Body of pancreas (tissue), 4 donors: ENCODE results near the gene ADGRL1. TPM values are rescaled to one million over a fixed set of nuclear protein-coding genes. Genes with fewer than 3 reads are reported as not detected.
A peak's percentile ranks its signal among the peaks of the same experiment; 100 is the strongest.

Experiments used
- ATAC-seq: fragments of 150-250 bp; one replicate; pipeline ENCODE4 v1.9.1; 2016
- DNase-seq, 4 donors: peaks; one replicate each; pipeline ENCODE4 v3.0.0-alpha.2; 2019
- H3K27ac ChIP-seq, 4 donors: fragments of 200-600 bp; sonication (generic); 1 replicate in 3 of 4; 2 replicates in 1 of 4; pipeline versions ENCODE4 v1.5.1 to v1.6.1; 2016 to 2019; ENCODE audit warnings: mild to moderate bottlenecking in 1 of 4, mixed read lengths in 1 of 4, moderate library complexity in 1 of 4
- H3K27me3 ChIP-seq, 2 donors: fragments of 200-600 bp; sonication (generic); one replicate each; pipeline ENCODE4 v1.6.0; 2016; ENCODE audit warnings: mild to moderate bottlenecking in 1 of 2
- H3K36me3 ChIP-seq, 2 donors: fragments of 200-600 bp; sonication (generic); replicated peaks in 1 of 2; 2 replicates each; pipeline ENCODE4 v1.5.1; 2016; ENCODE audit warnings: low read depth in 2 of 2; ENCODE audit not compliant: insufficient read depth in 1 of 2
- H3K4me1 ChIP-seq: fragments of 200-600 bp; sonication (generic); one replicate; pipeline ENCODE4 v1.6.0; 2016
- H3K4me3 ChIP-seq, 2 donors: fragments of 200-600 bp; sonication (generic); 1 replicate in 1 of 2; 2 replicates in 1 of 2; pipeline ENCODE4 v1.5.1; 2016 to 2019
- H3K9me3 ChIP-seq, 3 donors: fragments of 200-600 bp; sonication (generic); 1 replicate in 2 of 3; 2 replicates in 1 of 3; pipeline ENCODE4 v1.5.1; 2016
- CTCF ChIP-seq, 7 experiments: fragments of 450-650 bp in 4 of 7; fragments of 200-600 bp in 3 of 7; sonication (generic) in 3 of 7; IDR thresholded peaks; one replicate each; pipeline ENCODE4 v1.5.1; 2016 to 2019; ENCODE audit warnings: antibody characterized with exemption in 7 of 7
- POLR2A ChIP-seq, 3 donors: fragments of 450-650 bp; IDR thresholded peaks; one replicate each; pipeline ENCODE4 v1.6.1; 2016; ENCODE audit warnings: antibody characterized with exemption in 3 of 3, mild to moderate bottlenecking in 2 of 3
- WGBS, 2 donors: methylation state at CpG; one replicate each; pipeline ENCODE4 v1.1.5; 2017; 5-methylcytosine and 5-hydroxymethylcytosine counted together
- intact Hi-C: fragments of 100-400 bp; cut with DNase I; formaldehyde crosslinking; loops from one replicate; pipeline ENCODE4 v1.15.1; 2023
- total RNA-seq, 2 donors: library from RNA; depleted of rRNA; stranded (reverse); fragments of >200 nt; gene quantifications; one replicate each; pipeline ENCODE4 v1.1.0, GENCODE V29; 2016

The ADGRL1 gene
- total RNA-seq, 2 donors from 2014 or later: 12.5 to 16.5 TPM

GRCh38 chr19:14127176-14127575, 78.8 kb downstream of the ADGRL1 start:
- DNase-seq (peak in 1 of 4 donors; percentile 53), ATAC-seq (no peak)
- TF ChIP-seq CTCF (IDR thresholded peaks at IDR 0.05): no peak
- no peak for TF ChIP-seq POLR2A (IDR thresholded peaks at IDR 0.05)
- intact Hi-C loops: no loop called here
- Histone ChIP-seq H3K4me1 (peaks cover 9% of the 10 kb centered on the region), H3K27me3 (no peaks in the 10 kb centered on the region), H3K36me3 (no peaks in the 10 kb centered on the region), H3K9me3 (no peaks in the 10 kb centered on the region), H3K27ac (no peak overlapping the region), H3K4me3 (no peak overlapping the region)
- 59 to 69% methylated on average over 7 to 8 of the region's 8 CpGs for WGBS, 2 donors

- TF ChIP-seq CTCF (IDR thresholded peaks at IDR 0.05) (no peak), POLR2A (IDR thresholded peaks at IDR 0.05) (no peak)
- H3K27ac ChIP-seq: no peak overlapping the region
- no peaks in the 10 kb centered on the region for H3K9me3 ChIP-seq
- H3K4me3 ChIP-seq: no peak overlapping the region
- H3K4me1 ChIP-seq: peaks cover 21% of the 10 kb centered on the region
- ATAC-seq: no peak
- WGBS, 2 donors: 87 to 94% methylated on average over 6 of the region's 6 CpGs
- H3K27me3 ChIP-seq: no peaks in the 10 kb centered on the region
- no peaks in the 10 kb centered on the region for H3K36me3 ChIP-seq
- intact Hi-C loops: no loop called here
- no peak for DNase-seq
Measured at GRCh38 chr19:14122924-14123323, 83.0 kb downstream of the ADGRL1 start.

DNA sequence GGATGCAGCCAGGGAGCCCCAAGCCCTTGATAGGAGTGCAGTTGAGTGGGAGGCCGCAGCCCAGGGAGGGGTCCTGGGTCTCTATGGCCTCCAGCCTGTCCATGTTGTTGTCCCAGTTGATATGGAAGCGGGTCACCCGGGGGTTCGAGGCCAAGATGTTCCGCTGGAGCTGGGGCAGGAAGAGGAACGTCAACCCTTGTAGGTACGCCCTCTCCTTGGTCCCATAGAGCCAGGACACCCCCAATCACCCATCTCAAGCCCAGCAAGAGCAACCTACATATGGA, 85.5 kb downstream of the ADGRL1 start:
- Histone ChIP-seq H3K36me3 (no peaks in the 10 kb centered on the region), H3K27me3 (no peaks in the 10 kb centered on the region), H3K4me3 (no peak overlapping the region), H3K27ac (peak overlapping the region in 1 of 4 donors; percentile 96), H3K4me1 (peaks cover 31% of the 10 kb centered on the region), H3K9me3 (no peaks in the 10 kb centered on the region)
- WGBS, 2 donors: 90 to 96% methylated on average over 5 to 7 of the region's 7 CpGs
- intact Hi-C loops: no loop called here
- TF ChIP-seq CTCF (IDR thresholded peaks at IDR 0.05) (no peak), POLR2A (IDR thresholded peaks at IDR 0.05) (no peak)
- DNase-seq (no peak), ATAC-seq (no peak)

DNA sequence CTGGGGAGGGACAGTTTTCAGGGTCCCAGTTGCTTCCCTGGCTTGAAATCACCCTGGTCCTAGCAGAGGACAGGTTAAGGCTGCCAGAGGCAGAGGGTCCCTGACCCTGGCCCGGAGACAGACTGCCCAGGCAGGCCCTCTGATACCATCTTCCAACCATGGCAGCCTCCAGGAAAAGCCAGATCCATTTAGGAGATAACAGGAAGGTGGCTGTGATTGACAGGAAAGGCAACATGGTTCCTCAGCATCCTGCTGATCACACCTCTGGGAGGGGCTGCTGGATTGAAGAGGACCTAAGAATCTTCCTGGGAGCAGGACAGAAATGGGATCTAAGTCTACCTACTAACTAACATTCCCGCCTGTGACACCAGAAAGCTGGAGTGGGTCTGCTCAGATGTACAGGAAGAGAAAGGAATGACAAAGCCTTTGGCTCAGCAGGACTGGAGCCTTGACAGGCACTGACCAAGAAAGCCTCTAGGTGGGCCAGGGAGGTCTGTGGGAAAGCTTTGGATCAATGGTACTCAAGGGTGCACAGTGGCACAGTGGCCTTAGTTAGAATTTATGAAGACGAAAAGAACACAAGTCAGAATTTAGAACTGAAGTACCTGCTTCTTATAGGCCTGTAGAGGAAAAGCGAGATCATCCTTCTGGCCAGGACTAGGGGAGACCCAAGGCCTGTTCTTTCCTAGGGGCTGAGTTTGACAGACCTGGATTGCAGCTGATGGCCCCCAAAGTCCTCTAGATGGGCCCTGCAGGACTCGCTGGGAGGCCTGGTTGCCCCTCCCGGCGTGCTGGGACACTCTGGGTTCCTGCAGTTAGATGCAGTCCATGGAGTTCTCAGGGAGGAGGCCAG, 86.1 kb downstream of the ADGRL1 start:
- intact Hi-C loops: no loop called here

More for the DNA sequence above, 86.1 kb downstream of the ADGRL1 start:
- H3K27ac ChIP-seq: peak overlapping the region in 3 of 4 donors; percentile 96 to 99 (median 96)
- no peak for DNase-seq
- no peaks in the 10 kb centered on the region for H3K9me3 ChIP-seq
- no peak overlapping the region for H3K4me3 ChIP-seq
- TF ChIP-seq CTCF (IDR thresholded peaks at IDR 0.05) (no peak), POLR2A (IDR thresholded peaks at IDR 0.05) (no peak)
- peaks cover 34% of the 10 kb centered on the region for H3K4me1 ChIP-seq
- 83 to 90% methylated on average over 6 of the region's 7 CpGs for WGBS, 2 donors
- H3K27me3 ChIP-seq: no peaks in the 10 kb centered on the region
- no peaks in the 10 kb centered on the region for H3K36me3 ChIP-seq
- ATAC-seq: no peak
